Measurements from ENCODE around the gene MAB21L4. TPM values are rescaled to one million over a fixed set of nuclear protein-coding genes. Genes with fewer than 3 reads are reported as not detected.

MAB21L4 gene
- total RNA-seq, 2 donors from 2014 or later: 1.1 to 3.5 TPM

GRCh38 chr2:240920783-240921231 lies 24.9 kb upstream of the MAB21L4 start:
- Histone ChIP-seq H3K27ac (no peak overlapping the region), H3K36me3 (no peaks in the 10 kb centered on the region), H3K27me3 (replicated peaks; ENCODE audit: insufficient read depth) (no peaks in the 10 kb centered on the region), H3K9me3 (no peaks in the 10 kb centered on the region), H3K4me3 (no peak overlapping the region), H3K4me1 (replicated peaks) (no peaks in the 10 kb centered on the region)
- intact Hi-C loops (cut with DNase I): no loop called here
- DNase-seq (ENCODE audit: low spot score): no peak
- no peak for TF ChIP-seq CTCF (IDR thresholded peaks at IDR 0.05)
- no peak for TF ChIP-seq POLR2A (IDR thresholded peaks at IDR 0.05)
- no peak for TF ChIP-seq POLR2AphosphoS5 (IDR thresholded peaks at IDR 0.05)
- 89% methylated on average over 4 of the region's 4 CpGs for WGBS

- 89% methylated on average over 31 of the region's 31 CpGs for WGBS
- H3K4me3 ChIP-seq: no peak overlapping the region
- H3K4me1 ChIP-seq (replicated peaks): no peaks in the 10 kb centered on the region
- TF ChIP-seq POLR2A (IDR thresholded peaks at IDR 0.05): no peak
- TF ChIP-seq POLR2AphosphoS5 (IDR thresholded peaks at IDR 0.05): no peak
- no peak for TF ChIP-seq CTCF (IDR thresholded peaks at IDR 0.05)
- H3K36me3 ChIP-seq: no peaks in the 10 kb centered on the region
- no peaks in the 10 kb centered on the region for H3K9me3 ChIP-seq
- no peaks in the 10 kb centered on the region for H3K27me3 ChIP-seq (replicated peaks; ENCODE audit: insufficient read depth)
- DNase-seq (ENCODE audit: low spot score): no peak
- intact Hi-C loops (cut with DNase I): no loop called here
- H3K27ac ChIP-seq: no peak overlapping the region
Measured at GRCh38 chr2:240919786-240920782, 24.1 kb upstream of the MAB21L4 start.

GRCh38 chr2:240919161-240919781 lies 23.3 kb upstream of the MAB21L4 start:
- intact Hi-C loops (cut with DNase I): no loop called here

GRCh38 chr2:240918258-240919091 lies 22.5 kb upstream of the MAB21L4 start:
- Histone ChIP-seq H3K4me1 (replicated peaks) (no peaks in the 10 kb centered on the region), H3K4me3 (no peak overlapping the region), H3K27ac (no peak overlapping the region), H3K36me3 (no peaks in the 10 kb centered on the region), H3K9me3 (no peaks in the 10 kb centered on the region), H3K27me3 (replicated peaks; ENCODE audit: insufficient read depth) (no peaks in the 10 kb centered on the region)
- no peak for DNase-seq (ENCODE audit: low spot score)
- 93% methylated on average over 34 of the region's 36 CpGs for WGBS
- intact Hi-C loops (cut with DNase I): no loop called here
- TF ChIP-seq POLR2A (IDR thresholded peaks at IDR 0.05): no peak
- no peak for TF ChIP-seq CTCF (IDR thresholded peaks at IDR 0.05)
- TF ChIP-seq POLR2AphosphoS5 (IDR thresholded peaks at IDR 0.05): no peak

More at GRCh38 chr2:240919161-240919781, 23.3 kb upstream of the MAB21L4 start:
- Histone ChIP-seq H3K9me3 (no peaks in the 10 kb centered on the region), H3K27ac (no peak overlapping the region), H3K4me3 (no peak overlapping the region), H3K27me3 (replicated peaks; ENCODE audit: insufficient read depth) (no peaks in the 10 kb centered on the region), H3K4me1 (replicated peaks) (no peaks in the 10 kb centered on the region), H3K36me3 (no peaks in the 10 kb centered on the region)
- WGBS: 87% methylated on average over 19 of the region's 19 CpGs
- TF ChIP-seq POLR2A (IDR thresholded peaks at IDR 0.05): no peak
- TF ChIP-seq CTCF (IDR thresholded peaks at IDR 0.05): no peak
- no peak for DNase-seq (ENCODE audit: low spot score)

Data from prostate gland (tissue), 2 donors.